ENCODE measurements around the gene DPP6. TPM values are rescaled to one million over a fixed set of nuclear protein-coding genes. Genes with fewer than 3 reads are reported as not detected.
A peak's percentile ranks its signal among the peaks of the same experiment; 100 is the strongest.

The DPP6 gene
- total and polyA plus RNA-seq, 12 donors, result 0.07 to 2.1 (median 0.16) TPM; not detected in 4

- peak in 3 of 8 donors; percentile 25 to 41 (median 26) for ATAC-seq
- intact Hi-C loops (cut with DNase I), result no loop called here
- no peak for DNase-seq
- Histone ChIP-seq H3K9me3 (no peaks in the 10 kb centered on the region), H3K36me3 (no peaks in the 10 kb centered on the region), H3K27me3 (peaks cover 0 to 71% (median 29%) of the 10 kb centered on the region in 7 donors), H3K4me1 (peaks cover 0 to 4% (median 0%) of the 10 kb centered on the region in 9 donors), H3K4me3 (no peak overlapping the region), H3K27ac (no peak overlapping the region)
- TF ChIP-seq CTCF (IDR thresholded peaks at IDR 0.05), result peak in 7 of 9 donors; percentile 31 to 49 (median 41)
- WGBS, 2 donors, result 10 to 12% methylated on average over 50 of the region's 50 CpGs
Observed at GRCh38 chr7:154794147-154794780, 742.1 kb downstream of the DPP6 start.

- no peak overlapping the region for H3K4me3 ChIP-seq
- H3K27ac ChIP-seq, result no peak overlapping the region
- no peaks in the 10 kb centered on the region for H3K9me3 ChIP-seq
- H3K36me3 ChIP-seq, result no peaks in the 10 kb centered on the region
- peaks cover 0 to 63% (median 24%) of the 10 kb centered on the region in 7 donors for H3K27me3 ChIP-seq
- H3K4me1 ChIP-seq, result peaks cover 0 to 4% (median 0%) of the 10 kb centered on the region in 9 donors
- ATAC-seq, result no peak
- DNase-seq, result no peak
- 41% methylated on average over 4 of the region's 4 CpGs for WGBS, 2 donors
- no peak for TF ChIP-seq CTCF (IDR thresholded peaks at IDR 0.05)
- intact Hi-C loops (cut with DNase I), result no loop called here
Observed at GRCh38 chr7:154795014-154795413, 742.8 kb downstream of the DPP6 start.

- 71 to 76% methylated on average over 13 of the region's 13 CpGs for WGBS, 2 donors
Observed at GRCh38 chr7:154795437-154795836, 743.2 kb downstream of the DPP6 start.

GRCh38 chr7:154804449-154804848 is 752.3 kb downstream of the DPP6 start:
- H3K27me3 ChIP-seq, result peaks cover 0 to 6% (median 0%) of the 10 kb centered on the region in 7 donors
- H3K4me1 ChIP-seq, result no peaks in the 10 kb centered on the region
- 79 to 80% methylated on average over 3 of the region's 3 CpGs for WGBS, 2 donors
- H3K36me3 ChIP-seq, result no peaks in the 10 kb centered on the region
- intact Hi-C loops (cut with DNase I), result no loop called here
- no peak for DNase-seq
- no peak for TF ChIP-seq CTCF (IDR thresholded peaks at IDR 0.05)
- no peak overlapping the region for H3K4me3 ChIP-seq
- ATAC-seq, result no peak
- no peak overlapping the region for H3K27ac ChIP-seq
- no peaks in the 10 kb centered on the region for H3K9me3 ChIP-seq

More at GRCh38 chr7:154795437-154795836, 743.2 kb downstream of the DPP6 start:
- no peak overlapping the region for H3K4me3 ChIP-seq
- no peaks in the 10 kb centered on the region for H3K9me3 ChIP-seq
- H3K36me3 ChIP-seq, result no peaks in the 10 kb centered on the region
- H3K27me3 ChIP-seq, result peaks cover 0 to 59% (median 24%) of the 10 kb centered on the region in 7 donors
- no peak for TF ChIP-seq CTCF (IDR thresholded peaks at IDR 0.05)
- intact Hi-C loops (cut with DNase I), result no loop called here
- peaks cover 0 to 4% (median 0%) of the 10 kb centered on the region in 9 donors for H3K4me1 ChIP-seq
- DNase-seq (no peak), ATAC-seq (no peak)
- no peak overlapping the region for H3K27ac ChIP-seq
